ENCODE results near the gene ANKRD40CL.
"Not testable (repeated sequence)": the region's sequence is repeated elsewhere in the genome, so short reads cannot be mapped to it uniquely, and the experiment has no call there.

The ANKRD40CL gene

DNA sequence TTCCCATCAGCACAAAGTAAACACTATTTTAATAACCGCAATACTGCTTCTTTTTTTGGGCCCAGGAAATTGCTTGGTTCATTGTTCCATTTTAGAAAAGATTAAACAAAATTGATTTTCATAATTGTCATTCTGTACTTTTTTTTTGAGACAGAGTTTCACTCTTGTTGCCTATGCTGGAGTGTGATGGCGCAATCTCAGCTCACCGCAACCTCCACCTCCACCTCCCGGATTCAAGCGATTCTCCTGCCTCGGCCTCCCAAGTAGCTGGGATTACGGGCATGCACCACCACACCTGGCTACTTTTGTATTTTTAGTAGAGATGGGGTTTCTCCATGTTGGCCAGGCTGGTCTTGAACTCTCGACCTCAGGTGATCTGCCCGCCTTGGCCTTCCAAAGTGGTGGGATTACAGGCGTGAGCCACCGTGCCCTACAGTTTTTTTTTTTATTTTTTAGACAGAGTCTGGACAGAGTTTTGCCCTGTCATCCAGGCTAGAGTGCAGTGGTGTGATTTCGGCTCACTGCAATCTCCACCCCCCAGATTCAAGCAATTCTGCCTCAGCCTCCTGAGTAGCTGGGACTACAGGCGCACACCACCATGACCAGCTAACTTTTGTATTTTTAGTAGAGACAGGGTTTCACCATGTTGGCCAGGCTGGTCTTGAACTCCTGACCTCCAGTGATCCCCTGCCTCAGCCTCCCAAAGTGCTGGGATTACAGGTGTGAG, 37.6 kb upstream of the ANKRD40CL start:
- H3K4me1 ChIP-seq (ENCODE audit: control insufficient read depth in 5 of 5, insufficient read depth in 5 of 5, low read length in 5 of 5); H3K36me3 ChIP-seq (ENCODE audit: control insufficient read depth in 5 of 5, insufficient read depth in 5 of 5, low read length in 5 of 5); H3K9ac ChIP-seq (ENCODE audit: low read length in 5 of 5); H3K9me3 ChIP-seq (ENCODE audit: control insufficient read depth in 5 of 5, low read length in 5 of 5); H3K4me3 ChIP-seq (ENCODE audit: low read depth in 1 of 5, low read length in 5 of 5); H3K27ac ChIP-seq (ENCODE audit: low read depth, low read length); H3K27me3 ChIP-seq (ENCODE audit: control insufficient read depth in 5 of 5, insufficient read depth in 4 of 5, low read length in 5 of 5): not testable (repeated sequence)

GRCh38 chr17:50803676-50804075, 36.4 kb upstream of the ANKRD40CL start:
- Histone ChIP-seq H3K4me1 (ENCODE audit: control insufficient read depth in 5 of 5, insufficient read depth in 5 of 5, low read length in 5 of 5) (no peaks in the 10 kb centered on the region), H3K36me3 (ENCODE audit: control insufficient read depth in 5 of 5, insufficient read depth in 5 of 5, low read length in 5 of 5) (no peaks in the 10 kb centered on the region), H3K27me3 (ENCODE audit: control insufficient read depth in 5 of 5, insufficient read depth in 4 of 5, low read length in 5 of 5) (peaks cover 0 to 2% (median 0%) of the 10 kb centered on the region in 5 donors), H3K4me3 (ENCODE audit: low read depth in 1 of 5, low read length in 5 of 5) (no peak overlapping the region), H3K9me3 (ENCODE audit: control insufficient read depth in 5 of 5, low read length in 5 of 5) (no peaks in the 10 kb centered on the region), H3K27ac (ENCODE audit: low read depth, low read length) (no peak overlapping the region), H3K9ac (ENCODE audit: low read length in 5 of 5) (no peak overlapping the region)

DNA sequence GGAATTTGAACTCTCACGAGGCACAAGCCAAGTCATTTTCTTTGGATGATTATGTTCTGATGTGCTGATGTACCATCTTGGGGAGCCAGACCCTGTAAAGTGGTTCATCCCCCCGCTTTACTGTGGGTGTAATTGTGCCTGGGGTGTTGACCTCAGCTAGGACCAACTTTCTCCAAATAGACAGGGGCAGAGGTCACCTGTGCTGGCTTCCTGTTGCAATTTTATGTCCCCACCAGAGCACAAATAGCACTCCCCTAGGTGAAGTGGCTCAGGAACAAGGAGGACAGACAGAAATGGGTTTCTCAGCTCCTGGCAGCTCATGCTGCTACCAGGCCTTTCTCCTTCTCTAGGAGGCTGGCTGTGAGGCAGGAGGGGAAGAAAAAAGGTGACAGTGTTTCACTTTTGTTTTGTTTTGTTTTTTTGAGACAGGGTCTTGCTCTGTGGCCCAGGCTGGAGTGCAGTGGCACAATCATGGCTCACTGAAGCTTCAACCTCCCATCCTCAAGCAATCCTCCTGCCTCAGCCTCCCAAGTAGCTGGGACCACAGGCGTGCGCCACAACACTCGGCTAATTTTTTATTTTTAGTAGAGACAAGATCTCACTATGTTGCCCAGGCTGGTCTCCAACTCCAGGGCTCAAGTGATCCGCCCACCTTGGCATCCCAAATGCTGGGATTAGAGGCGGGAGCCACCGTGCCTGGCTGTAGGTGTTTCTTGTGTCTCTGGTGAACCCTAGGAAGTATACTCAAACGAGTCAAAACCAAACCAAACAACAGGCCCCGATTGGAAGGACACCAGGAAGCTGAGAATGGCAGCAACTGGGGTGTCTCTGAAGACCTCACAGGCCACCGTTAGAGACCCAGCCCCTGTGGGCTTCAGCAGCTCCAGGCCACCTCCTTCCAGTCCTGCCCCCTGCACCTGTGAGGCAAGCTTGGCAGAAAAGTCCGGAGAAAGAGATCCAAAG, 35.6 kb upstream of the ANKRD40CL start:
- Histone ChIP-seq H3K4me3 (ENCODE audit: low read depth in 1 of 5, low read length in 5 of 5) (no peak overlapping the region), H3K4me1 (ENCODE audit: control insufficient read depth in 5 of 5, insufficient read depth in 5 of 5, low read length in 5 of 5) (no peaks in the 10 kb centered on the region), H3K9me3 (ENCODE audit: control insufficient read depth in 5 of 5, low read length in 5 of 5) (no peaks in the 10 kb centered on the region), H3K36me3 (ENCODE audit: control insufficient read depth in 5 of 5, insufficient read depth in 5 of 5, low read length in 5 of 5) (no peaks in the 10 kb centered on the region), H3K27ac (ENCODE audit: low read depth, low read length) (no peak overlapping the region), H3K9ac (ENCODE audit: low read length in 5 of 5) (no peak overlapping the region), H3K27me3 (ENCODE audit: control insufficient read depth in 5 of 5, insufficient read depth in 4 of 5, low read length in 5 of 5) (peaks cover 0 to 2% (median 0%) of the 10 kb centered on the region in 5 donors)

DNA sequence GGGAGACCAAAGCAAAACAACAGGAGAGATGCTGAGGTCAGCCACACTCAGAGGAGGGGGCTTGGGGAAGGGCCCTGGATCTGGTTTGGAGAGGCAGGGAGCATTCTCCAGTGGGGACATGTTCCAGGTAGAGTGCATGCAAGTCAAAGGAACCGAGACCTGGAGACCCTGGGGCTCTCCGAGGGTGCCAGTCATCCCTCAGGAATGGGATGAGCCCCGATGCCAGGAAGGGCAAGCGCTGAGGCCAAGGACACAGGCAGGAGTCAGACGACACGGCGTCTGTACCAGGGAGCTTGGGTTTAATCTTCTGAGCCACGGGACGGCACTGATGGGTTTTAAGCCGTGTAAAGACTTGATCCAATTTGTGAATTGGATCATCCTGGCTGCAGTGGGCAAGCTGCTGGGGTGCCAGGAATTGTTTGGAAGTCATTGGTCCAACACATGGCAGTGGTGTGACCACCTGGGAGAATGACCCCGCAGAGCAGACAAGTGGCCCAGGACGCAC, 32.9 kb upstream of the ANKRD40CL start:
- Histone ChIP-seq H3K27me3 (ENCODE audit: control insufficient read depth in 5 of 5, insufficient read depth in 4 of 5, low read length in 5 of 5) (peaks cover 0 to 2% (median 0%) of the 10 kb centered on the region in 5 donors), H3K36me3 (ENCODE audit: control insufficient read depth in 5 of 5, insufficient read depth in 5 of 5, low read length in 5 of 5) (no peaks in the 10 kb centered on the region), H3K9ac (ENCODE audit: low read length in 5 of 5) (no peak overlapping the region), H3K4me3 (ENCODE audit: low read depth in 1 of 5, low read length in 5 of 5) (no peak overlapping the region), H3K27ac (ENCODE audit: low read depth, low read length) (no peak overlapping the region), H3K9me3 (ENCODE audit: control insufficient read depth in 5 of 5, low read length in 5 of 5) (no peaks in the 10 kb centered on the region), H3K4me1 (ENCODE audit: control insufficient read depth in 5 of 5, insufficient read depth in 5 of 5, low read length in 5 of 5) (peaks cover 0 to 6% (median 5%) of the 10 kb centered on the region in 5 donors)

DNA sequence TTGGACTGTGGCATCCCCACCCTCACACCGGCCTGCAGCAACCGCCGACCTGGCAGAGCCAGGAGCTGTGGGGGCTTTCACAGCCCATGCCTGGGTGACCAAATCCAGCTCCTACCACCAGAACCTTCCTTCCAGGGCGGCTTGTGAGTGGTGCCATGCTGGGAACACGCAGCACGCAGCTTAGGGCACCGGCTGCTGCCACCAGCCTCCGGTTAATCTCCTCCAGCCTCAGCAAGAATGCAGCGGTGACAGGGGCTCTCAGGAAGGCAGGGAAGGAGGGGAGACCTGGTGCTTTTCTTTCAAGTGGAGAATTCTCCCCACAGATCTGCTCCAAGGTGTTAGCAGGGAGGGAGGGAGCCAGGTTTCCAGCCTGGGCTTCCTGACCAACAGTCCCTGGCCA, 32.3 kb upstream of the ANKRD40CL start:
- Histone ChIP-seq H3K9ac (ENCODE audit: low read length in 5 of 5) (no peak overlapping the region), H3K9me3 (ENCODE audit: control insufficient read depth in 5 of 5, low read length in 5 of 5) (no peaks in the 10 kb centered on the region), H3K27ac (ENCODE audit: low read depth, low read length) (no peak overlapping the region), H3K4me1 (ENCODE audit: control insufficient read depth in 5 of 5, insufficient read depth in 5 of 5, low read length in 5 of 5) (peaks cover 0 to 6% (median 5%) of the 10 kb centered on the region in 5 donors), H3K36me3 (ENCODE audit: control insufficient read depth in 5 of 5, insufficient read depth in 5 of 5, low read length in 5 of 5) (no peaks in the 10 kb centered on the region), H3K27me3 (ENCODE audit: control insufficient read depth in 5 of 5, insufficient read depth in 4 of 5, low read length in 5 of 5) (peaks cover 0 to 2% (median 0%) of the 10 kb centered on the region in 5 donors), H3K4me3 (ENCODE audit: low read depth in 1 of 5, low read length in 5 of 5) (no peak overlapping the region)

- Histone ChIP-seq H3K36me3 (ENCODE audit: control insufficient read depth in 5 of 5, insufficient read depth in 5 of 5, low read length in 5 of 5) (no peaks in the 10 kb centered on the region), H3K27ac (ENCODE audit: low read depth, low read length) (no peak overlapping the region), H3K4me3 (ENCODE audit: low read depth in 1 of 5, low read length in 5 of 5) (no peak overlapping the region), H3K27me3 (ENCODE audit: control insufficient read depth in 5 of 5, insufficient read depth in 4 of 5, low read length in 5 of 5) (peaks cover 0 to 2% (median 0%) of the 10 kb centered on the region in 5 donors), H3K9me3 (ENCODE audit: control insufficient read depth in 5 of 5, low read length in 5 of 5) (no peaks in the 10 kb centered on the region), H3K9ac (ENCODE audit: low read length in 5 of 5) (no peak overlapping the region), H3K4me1 (ENCODE audit: control insufficient read depth in 5 of 5, insufficient read depth in 5 of 5, low read length in 5 of 5) (peaks cover 0 to 6% (median 5%) of the 10 kb centered on the region in 5 donors)
Measured at GRCh38 chr17:50798424-50799288, 31.3 kb upstream of the ANKRD40CL start.

GRCh38 chr17:50797135-50797810, 30.0 kb upstream of the ANKRD40CL start:
- Histone ChIP-seq H3K4me1 (ENCODE audit: control insufficient read depth in 5 of 5, insufficient read depth in 5 of 5, low read length in 5 of 5) (peaks cover 0 to 6% (median 5%) of the 10 kb centered on the region in 5 donors), H3K27ac (ENCODE audit: low read depth, low read length) (no peak overlapping the region), H3K27me3 (ENCODE audit: control insufficient read depth in 5 of 5, insufficient read depth in 4 of 5, low read length in 5 of 5) (peaks cover 0 to 2% (median 0%) of the 10 kb centered on the region in 5 donors), H3K9me3 (ENCODE audit: control insufficient read depth in 5 of 5, low read length in 5 of 5) (no peaks in the 10 kb centered on the region), H3K4me3 (ENCODE audit: low read depth in 1 of 5, low read length in 5 of 5) (no peak overlapping the region), H3K36me3 (ENCODE audit: control insufficient read depth in 5 of 5, insufficient read depth in 5 of 5, low read length in 5 of 5) (no peaks in the 10 kb centered on the region), H3K9ac (ENCODE audit: low read length in 5 of 5) (no peak overlapping the region)

DNA sequence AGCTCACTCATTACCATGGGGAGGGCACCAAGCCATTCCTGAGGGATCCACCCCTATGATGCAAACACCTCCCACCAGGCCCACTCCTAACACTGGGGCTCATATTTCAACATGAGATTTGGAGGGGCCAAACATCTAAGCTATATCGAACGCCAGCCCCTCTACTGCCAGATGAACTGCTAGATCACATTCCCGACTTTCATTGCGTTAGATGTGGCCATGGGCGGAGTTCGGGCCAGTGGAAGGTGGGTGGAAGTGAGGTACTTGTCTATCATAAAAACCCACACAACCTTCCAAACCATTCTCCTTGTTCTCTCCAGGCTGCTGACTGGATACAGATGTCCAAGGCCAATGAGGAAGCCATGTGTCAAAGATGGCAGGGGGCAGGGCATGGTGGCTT, 27.0 kb upstream of the ANKRD40CL start:
- Histone ChIP-seq H3K27me3 (ENCODE audit: control insufficient read depth in 5 of 5, insufficient read depth in 4 of 5, low read length in 5 of 5) (no peaks in the 10 kb centered on the region), H3K4me1 (ENCODE audit: control insufficient read depth in 5 of 5, insufficient read depth in 5 of 5, low read length in 5 of 5) (peaks cover 3 to 19% (median 5%) of the 10 kb centered on the region in 5 donors), H3K27ac (ENCODE audit: low read depth, low read length) (no peak overlapping the region), H3K36me3 (ENCODE audit: control insufficient read depth in 5 of 5, insufficient read depth in 5 of 5, low read length in 5 of 5) (no peaks in the 10 kb centered on the region), H3K9me3 (ENCODE audit: control insufficient read depth in 5 of 5, low read length in 5 of 5) (no peaks in the 10 kb centered on the region), H3K9ac (ENCODE audit: low read length in 5 of 5) (no peak overlapping the region), H3K4me3 (ENCODE audit: low read depth in 1 of 5, low read length in 5 of 5) (no peak overlapping the region)

DNA sequence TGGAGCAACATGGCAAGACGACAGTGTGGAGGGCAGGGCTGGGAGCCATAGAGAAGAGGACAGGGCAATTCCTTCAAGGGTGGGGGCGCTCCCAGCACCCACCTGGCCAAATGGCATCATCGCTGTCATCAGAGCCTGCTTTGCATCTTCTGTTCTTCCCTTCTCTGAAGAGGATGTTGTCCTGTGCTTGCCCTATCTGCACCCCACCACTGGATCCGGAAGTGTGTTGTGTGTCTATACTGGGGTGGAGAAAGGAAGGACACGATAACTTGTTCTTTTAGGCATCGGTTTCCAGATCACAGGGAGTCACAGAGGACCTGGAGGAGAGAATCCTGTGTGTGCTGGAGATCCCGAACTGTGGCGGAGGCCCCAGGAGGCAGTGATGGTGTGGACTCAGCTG, 25.7 kb upstream of the ANKRD40CL start:
- Histone ChIP-seq H3K27ac (ENCODE audit: low read depth, low read length) (no peak overlapping the region), H3K27me3 (ENCODE audit: control insufficient read depth in 5 of 5, insufficient read depth in 4 of 5, low read length in 5 of 5) (no peaks in the 10 kb centered on the region), H3K4me3 (ENCODE audit: low read depth in 1 of 5, low read length in 5 of 5) (no peak overlapping the region)

More for the DNA sequence above, 25.7 kb upstream of the ANKRD40CL start:
- H3K36me3 ChIP-seq (ENCODE audit: control insufficient read depth in 5 of 5, insufficient read depth in 5 of 5, low read length in 5 of 5) = no peaks in the 10 kb centered on the region
- peaks cover 3 to 19% (median 5%) of the 10 kb centered on the region in 5 donors for H3K4me1 ChIP-seq (ENCODE audit: control insufficient read depth in 5 of 5, insufficient read depth in 5 of 5, low read length in 5 of 5)
- H3K9ac ChIP-seq (ENCODE audit: low read length in 5 of 5) = no peak overlapping the region
- H3K9me3 ChIP-seq (ENCODE audit: control insufficient read depth in 5 of 5, low read length in 5 of 5) = no peaks in the 10 kb centered on the region

Measured in subcutaneous abdominal adipose tissue (tissue), 5 donors.